ENCODE results near the gene PALD1.
"Not testable (repeated sequence)": the region's sequence is repeated elsewhere in the genome, so short reads cannot be mapped to it uniquely, and the experiment has no call there.

DNA sequence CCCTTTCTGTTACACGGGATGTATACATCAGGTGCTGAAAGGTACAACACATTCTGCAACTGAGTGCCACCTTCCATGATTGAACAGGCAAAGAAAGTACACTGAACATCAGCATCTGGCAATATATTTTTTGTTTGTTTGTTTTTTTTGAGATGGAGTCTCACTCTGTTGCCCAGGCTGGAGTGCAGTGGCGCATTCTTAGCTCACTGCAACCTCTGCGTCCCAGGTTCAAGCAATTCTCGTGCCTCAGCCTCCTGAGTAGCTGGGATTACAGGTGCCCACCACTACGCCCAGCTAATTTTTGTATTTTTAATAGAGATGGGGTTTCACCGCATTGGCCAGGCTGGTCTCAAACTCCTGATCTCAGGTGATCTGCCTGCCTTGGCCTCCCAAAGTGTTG lies 5.3 kb downstream of the PALD1 start:
- TF ChIP-seq, protein P1, sequence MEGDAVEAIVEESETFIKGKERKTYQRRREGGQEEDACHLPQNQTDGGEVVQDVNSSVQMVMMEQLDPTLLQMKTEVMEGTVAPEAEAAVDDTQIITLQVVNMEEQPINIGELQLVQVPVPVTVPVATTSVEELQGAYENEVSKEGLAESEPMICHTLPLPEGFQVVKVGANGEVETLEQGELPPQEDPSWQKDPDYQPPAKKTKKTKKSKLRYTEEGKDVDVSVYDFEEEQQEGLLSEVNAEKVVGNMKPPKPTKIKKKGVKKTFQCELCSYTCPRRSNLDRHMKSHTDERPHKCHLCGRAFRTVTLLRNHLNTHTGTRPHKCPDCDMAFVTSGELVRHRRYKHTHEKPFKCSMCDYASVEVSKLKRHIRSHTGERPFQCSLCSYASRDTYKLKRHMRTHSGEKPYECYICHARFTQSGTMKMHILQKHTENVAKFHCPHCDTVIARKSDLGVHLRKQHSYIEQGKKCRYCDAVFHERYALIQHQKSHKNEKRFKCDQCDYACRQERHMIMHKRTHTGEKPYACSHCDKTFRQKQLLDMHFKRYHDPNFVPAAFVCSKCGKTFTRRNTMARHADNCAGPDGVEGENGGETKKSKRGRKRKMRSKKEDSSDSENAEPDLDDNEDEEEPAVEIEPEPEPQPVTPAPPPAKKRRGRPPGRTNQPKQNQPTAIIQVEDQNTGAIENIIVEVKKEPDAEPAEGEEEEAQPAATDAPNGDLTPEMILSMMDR (conservative IDR thresholded peaks at IDR 0.05) = not testable (repeated sequence)
- TF ChIP-seq ZFX (IDR thresholded peaks at IDR 0.05) = not testable (repeated sequence)
